ENCODE results near the gene SCD5.
A peak's percentile ranks its signal among the peaks of the same experiment; 100 is the strongest.
"Not testable (repeated sequence)": the region's sequence is repeated elsewhere in the genome, so short reads cannot be mapped to it uniquely, and the experiment has no call there.

The SCD5 gene

DNA sequence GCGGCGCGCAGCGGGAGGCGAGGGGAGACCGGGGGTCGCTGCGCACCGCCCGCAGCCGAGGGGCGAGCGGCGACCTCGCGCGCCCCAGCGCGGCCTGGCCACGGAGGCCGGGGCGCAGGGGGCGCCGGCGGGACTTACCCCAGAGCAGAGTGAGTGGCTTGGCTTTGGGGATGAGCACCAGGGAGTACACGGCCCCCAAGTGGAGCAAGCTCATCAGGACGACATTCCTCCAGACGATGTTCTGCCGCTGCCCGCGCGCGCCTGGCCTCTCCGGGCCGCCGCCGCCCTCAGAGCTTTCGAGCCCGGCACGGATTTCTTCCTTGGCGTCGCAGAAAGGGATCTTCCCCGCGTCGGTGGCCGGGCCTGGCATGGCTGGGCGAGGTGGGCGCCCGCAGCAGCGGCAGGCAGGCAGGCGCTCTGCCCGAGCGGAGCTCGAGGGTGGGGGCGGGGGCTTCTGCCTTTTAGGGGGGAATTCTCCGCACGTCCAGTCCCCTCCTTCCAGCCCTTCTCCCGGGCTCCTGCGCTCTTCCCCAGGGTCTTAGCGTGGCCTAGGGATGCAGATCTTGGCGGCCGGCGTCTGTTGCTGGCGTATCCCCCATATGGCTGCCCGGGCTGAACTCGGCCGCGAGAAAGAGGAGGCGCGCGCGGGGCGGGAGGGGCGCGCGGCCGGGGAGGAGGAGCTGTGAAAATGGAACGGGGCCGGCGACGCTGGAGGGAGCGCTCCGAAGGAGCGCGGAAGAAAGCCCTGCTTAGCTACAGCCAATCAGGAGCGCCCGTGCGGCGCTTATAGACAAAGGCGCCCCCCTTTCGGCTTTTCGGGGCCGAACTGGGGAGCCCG is at the start of gene SCD5:
Gene SCD5 (minus strand): TSS at position 629 of the 838 bp plus-strand sequence. CDS start 259 bp downstream, at position 370.
- DNase-seq = peak in 1 of 2 donors; percentile 40

- no peak for DNase-seq
These were observed 44.0 kb upstream of the SCD5 start for GRCh38 chr4:82842593-82842992.

DNA sequence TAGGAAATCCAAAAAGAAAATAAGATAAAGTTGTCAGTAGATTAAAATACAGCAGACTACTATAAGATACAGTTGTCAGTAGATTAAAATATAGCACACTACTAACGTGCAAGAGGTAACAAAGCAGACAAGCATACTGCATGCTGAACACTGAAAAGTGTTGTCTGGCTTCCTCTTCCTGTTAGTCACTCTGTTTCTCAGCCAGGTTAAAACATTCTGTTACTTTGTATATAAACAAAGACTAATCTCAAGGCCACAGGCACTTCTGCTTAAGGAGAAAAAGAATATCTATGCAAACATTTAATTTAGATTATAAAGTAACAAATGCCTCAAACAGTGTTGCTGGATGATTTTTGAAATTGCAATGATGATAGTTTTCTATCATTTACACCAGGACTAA is 41.0 kb upstream of the SCD5 start:
- no peak for DNase-seq

- peak; percentile 13 to 39 for DNase-seq
These were observed 35.2 kb upstream of the SCD5 start for GRCh38 chr4:82833696-82834313.

GRCh38 chr4:82833060-82833459 is 34.5 kb upstream of the SCD5 start:
- DNase-seq = not testable (repeated sequence)

GRCh38 chr4:82825425-82825824 is 26.8 kb upstream of the SCD5 start:
- no peak for DNase-seq

- no peak for DNase-seq
These were observed 24.5 kb upstream of the SCD5 start for GRCh38 chr4:82823062-82823461.

DNA sequence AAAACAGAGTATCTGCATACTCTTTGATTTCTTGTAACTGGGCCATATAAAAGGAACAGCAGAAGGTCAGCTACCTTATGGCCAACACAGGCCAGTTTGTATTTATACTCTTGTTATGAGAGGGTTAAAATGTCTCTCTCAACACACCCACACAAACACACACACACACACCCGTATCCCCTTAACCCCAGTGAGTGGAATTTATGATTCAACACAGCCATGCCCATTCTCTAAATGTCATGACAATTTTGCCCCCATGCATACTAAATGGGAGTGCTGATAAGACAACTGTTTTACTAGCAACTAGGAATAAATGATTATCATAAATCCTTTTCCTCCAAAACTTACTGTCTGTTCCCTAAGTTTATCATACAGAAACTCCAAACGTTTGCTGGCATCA is 22.1 kb upstream of the SCD5 start:
- DNase-seq = no peak

DNA sequence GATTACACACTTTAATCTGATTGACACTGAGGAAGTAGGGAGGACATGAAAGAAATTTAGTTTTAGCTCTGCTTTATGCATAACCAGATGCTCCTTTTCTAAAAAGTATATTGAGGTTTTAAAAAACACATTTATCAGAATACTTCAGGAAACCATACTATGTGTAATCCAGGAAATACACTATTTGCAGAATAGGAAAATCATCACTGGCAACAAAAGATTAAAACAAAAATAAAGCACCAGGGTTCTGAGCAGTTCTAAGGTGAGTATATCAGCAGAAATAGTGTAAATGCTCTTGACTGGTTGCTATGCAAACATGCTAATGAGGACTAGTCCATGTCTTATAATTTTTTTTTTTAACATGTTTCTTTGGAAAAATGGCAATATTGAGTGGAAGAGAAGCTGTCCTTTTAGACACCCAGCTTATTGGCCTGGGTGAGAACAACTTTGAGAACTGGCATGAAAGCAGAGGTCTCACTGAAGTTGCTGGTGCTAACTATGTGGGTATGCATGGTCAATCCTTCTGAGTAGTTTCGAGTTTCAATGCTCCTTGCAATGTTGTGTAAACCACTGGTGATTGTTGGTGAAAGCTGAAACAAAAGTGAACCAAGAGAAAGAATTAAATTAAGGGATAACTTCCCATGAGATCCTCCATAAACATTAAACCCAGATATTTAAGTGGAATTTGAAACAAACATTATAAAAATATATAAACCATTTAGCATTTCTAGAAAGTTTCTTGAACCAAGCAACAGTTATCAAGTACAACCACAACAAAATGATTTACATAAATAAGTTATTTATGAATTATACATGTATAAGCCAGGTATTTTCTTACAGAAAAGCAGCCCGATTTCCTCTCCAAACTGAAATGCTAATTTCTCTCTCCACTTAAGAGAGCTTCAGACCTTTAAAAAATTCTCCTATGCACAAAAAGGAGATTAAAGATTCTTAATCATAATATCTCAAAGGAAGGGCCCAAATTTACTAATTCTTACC is 20.4 kb upstream of the SCD5 start:
- DNase-seq = no peak

- DNase-seq = not testable (repeated sequence)
These were observed 18.3 kb upstream of the SCD5 start for GRCh38 chr4:82816874-82817273.

- DNase-seq = no peak
These were observed 15.4 kb upstream of the SCD5 start for GRCh38 chr4:82814034-82814433.

GRCh38 chr4:82811838-82812341 is 13.3 kb upstream of the SCD5 start:
- DNase-seq = no peak

DNA sequence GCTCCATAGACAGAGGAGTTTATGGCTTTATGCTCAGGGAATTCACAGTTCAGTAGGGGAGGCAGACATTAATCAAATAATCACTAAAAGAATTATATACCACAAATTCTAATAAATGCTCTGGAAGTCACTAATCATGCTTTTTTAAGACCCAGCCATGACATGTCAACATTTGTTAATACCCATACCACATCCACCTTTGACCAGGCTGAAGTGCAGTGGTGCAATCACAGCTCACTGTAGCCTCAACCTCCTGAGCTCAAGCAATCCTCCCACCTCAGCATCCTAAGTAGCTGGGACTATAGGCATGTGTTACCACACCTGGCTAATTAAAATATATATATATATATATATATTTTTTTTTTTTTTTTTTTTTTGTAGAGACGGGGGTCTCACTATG is 12.8 kb upstream of the SCD5 start:
- no peak for DNase-seq

DNA sequence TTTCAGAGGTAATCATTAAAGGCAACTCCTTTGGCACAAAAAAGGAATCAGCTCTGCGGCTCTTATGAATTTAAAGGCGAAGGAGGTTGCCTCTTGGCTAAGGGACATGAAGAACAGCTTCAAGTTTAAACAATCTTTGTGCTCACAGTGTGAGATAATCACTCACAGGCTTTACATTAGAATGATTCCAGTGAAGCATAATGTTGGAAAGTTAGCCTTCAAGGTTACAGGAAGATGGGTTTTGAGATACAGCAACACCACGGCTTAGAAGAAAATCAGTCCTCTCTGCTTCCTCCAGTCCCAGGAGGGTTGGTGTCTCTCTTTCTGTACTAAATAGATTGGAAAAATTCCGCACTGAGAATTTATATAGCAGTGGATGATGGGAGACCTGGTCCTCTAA is 11.6 kb upstream of the SCD5 start:
- DNase-seq = no peak

- no peak for DNase-seq
These were observed 11.0 kb upstream of the SCD5 start for GRCh38 chr4:82809619-82810018.

- DNase-seq = no peak
These were observed 5.2 kb upstream of the SCD5 start for GRCh38 chr4:82803746-82804145.

DNA sequence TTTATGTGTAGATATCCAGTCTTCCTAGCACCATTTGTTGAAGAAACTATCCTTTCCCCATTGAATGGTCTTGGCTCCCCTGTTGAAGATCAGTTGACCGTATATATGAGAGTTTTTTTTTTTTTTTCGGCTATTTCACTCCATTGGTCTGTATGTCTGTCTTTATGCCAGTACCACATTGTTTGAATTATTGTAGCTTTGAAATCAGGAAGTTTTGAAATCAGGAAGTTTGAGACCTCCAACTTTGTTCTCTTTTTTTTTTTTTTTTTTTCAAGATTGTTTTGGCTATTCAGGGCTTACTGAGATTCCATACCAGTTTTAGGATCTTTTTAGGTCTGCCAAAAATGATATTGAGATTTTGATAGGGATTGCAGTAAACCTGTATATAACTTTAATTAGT is 4.3 kb upstream of the SCD5 start:
- peak; percentile 30 to 37 for DNase-seq

GRCh38 chr4:82801910-82802521 is 3.4 kb upstream of the SCD5 start:
- DNase-seq = no peak

DNA sequence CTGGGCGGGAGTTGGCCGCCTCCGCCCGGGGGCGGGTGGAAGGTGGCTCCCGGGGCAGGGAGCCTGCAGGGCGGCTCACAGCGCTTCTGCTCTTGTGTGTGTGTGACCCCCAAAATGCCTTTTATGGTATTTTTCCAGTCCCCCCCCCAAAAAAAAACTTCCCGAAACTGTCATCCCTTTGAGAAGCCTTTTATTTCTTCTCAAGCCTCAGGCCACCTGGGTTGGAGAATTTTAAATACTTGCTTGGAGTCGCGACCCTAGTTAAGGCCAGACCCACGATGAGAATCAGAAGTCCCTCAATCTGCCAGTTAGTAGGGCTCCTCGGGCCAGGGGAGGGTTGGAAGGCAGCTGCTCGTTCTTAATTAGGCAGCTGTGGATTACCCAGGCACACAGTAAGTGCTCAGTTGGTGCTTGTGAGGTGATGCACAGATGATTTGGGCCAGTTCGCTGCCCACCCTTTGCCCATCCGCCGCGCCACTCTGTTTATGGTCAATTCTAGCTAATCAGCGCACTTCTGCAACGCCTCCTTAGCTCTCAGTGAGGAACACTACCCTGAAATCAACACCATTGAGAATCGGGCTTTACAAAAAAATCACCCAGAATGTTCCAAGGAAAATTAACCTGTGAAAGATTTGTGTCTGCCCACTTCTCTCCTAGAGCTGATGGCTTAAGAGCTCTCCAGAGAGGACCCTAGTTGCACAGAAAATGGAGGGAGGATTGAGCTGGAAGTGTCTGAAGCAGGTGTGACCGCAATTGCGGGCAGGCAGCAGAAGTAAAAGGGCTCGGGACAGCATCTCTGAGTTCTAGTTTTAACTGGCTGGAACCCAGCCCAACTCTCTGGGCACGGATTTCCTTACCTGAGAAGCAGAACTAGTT is 648 bp upstream of the SCD5 start:
- DNase-seq = no peak

- no peak for DNase-seq
These were observed 1.0 kb downstream of the SCD5 start for GRCh38 chr4:82797405-82798111.

DNA sequence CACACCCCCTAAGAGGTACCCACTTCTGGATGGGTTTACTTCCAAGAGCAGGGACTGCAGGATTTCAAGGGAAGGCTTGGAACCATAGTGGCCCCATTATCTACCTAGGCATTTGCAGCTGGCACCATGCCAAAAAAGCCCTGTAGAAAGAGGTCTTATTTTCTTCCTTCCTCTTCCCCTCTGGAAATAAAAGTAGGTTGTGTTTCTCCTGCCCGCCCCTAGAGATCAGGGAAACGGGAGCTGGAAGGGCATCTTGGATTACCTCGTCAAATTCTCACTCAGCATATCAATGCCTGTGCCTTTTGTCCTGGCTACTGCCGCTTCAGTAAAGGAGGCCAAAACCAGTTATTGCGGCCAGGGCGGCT is 1.6 kb downstream of the SCD5 start:
- DNase-seq = no peak
